HCT116 (cell line): ENCODE data around the gene NTRK3. TPM values are rescaled to one million over a fixed set of nuclear protein-coding genes. Genes with fewer than 3 reads are reported as not detected.

ENCODE experiments used
- ATAC-seq: fragments of 200-7000 bp; cut with Tn5 transposase; 2 replicates; pipeline ENCODE4 v1.9.1; 2020; ENCODE audit warnings: mild to moderate bottlenecking, moderate library complexity
- BruUV-seq: library from RNA; stranded (reverse); fragments of 400-500 nt; replicated peaks from 2 replicates; lab custom pipeline; 2021; lab: Mats Ljungman, UMichigan
- CTCF ChIA-PET: fragments of 300-600 bp; sonication (Branson Sonifier 250); formaldehyde crosslinking; loops from one replicate; lab custom pipeline; 2021; ENCODE audit warnings: antibody characterized with exemption; lab: Charles Lee
- POLR2A ChIA-PET: fragments of 300-600, 350-600 bp; sonication (Branson Sonifier 250); formaldehyde crosslinking; loops from one replicate; lab custom pipeline; 2021; ENCODE audit warnings: antibody characterized with exemption; lab: Charles Lee
- RAD21 ChIA-PET, 2 experiments: fragments of 300-600 bp; sonication (Branson Sonifier 250); formaldehyde crosslinking; loops; one replicate each; lab custom pipeline; 2023; ENCODE audit warnings: low total read pairs in 2 of 2; ENCODE audit not compliant: uncharacterized antibody in 2 of 2, unreplicated experiment in 2 of 2, low non-redundant PET in 1 of 2; lab: Charles Lee
- DNase-seq: peaks from one replicate; pipeline ENCODE4 v3.0.0-alpha.2; 2010; ENCODE audit warnings: low read depth, low spot score
- H2AFZ ChIP-seq: fragments of 200-600 bp; shearing (Covaris generic), sonication (generic); 2 replicates; pipeline ENCODE4 v1.6.1; 2017; ENCODE audit warnings: low read depth, mixed run types, mixed read lengths, antibody characterized with exemption, low read length; ENCODE audit not compliant: poor library complexity, severe bottlenecking
- H3K27ac ChIP-seq: 2 replicates; pipeline ENCODE4 v1.5.1; 2012; ENCODE audit warnings: low read depth, low read length
- H3K27me3 ChIP-seq: fragments of 200-600 bp; sonication (generic); 2 replicates; pipeline ENCODE4 v1.6.1; 2016; ENCODE audit warnings: mixed run types, low read length, mixed read lengths; ENCODE audit not compliant: insufficient read depth
- H3K36me3 ChIP-seq, 2 experiments: fragments of 200-500 bp in 1 of 2; fragments of 200-600 bp in 1 of 2; sonication (Bioruptor generic) in 1 of 2; sonication (generic) in 1 of 2; 2 replicates each; pipeline versions ENCODE4 v1.5.1 to v1.6.1; 2014 to 2016; ENCODE audit warnings: low read length in 2 of 2, inconsistent platforms in 1 of 2, mixed read lengths in 1 of 2, mixed run types in 1 of 2; ENCODE audit not compliant: insufficient read depth in 2 of 2, control insufficient read depth in 1 of 2
- H3K4me1 ChIP-seq, 2 experiments: fragments of 200-600 bp in 1 of 2; sonication (generic) in 1 of 2; 2 replicates each; pipeline versions ENCODE4 v1.5.1 to v1.6.1; 2012 to 2017; ENCODE audit warnings: low read length in 2 of 2, inconsistent platforms in 1 of 2, mild to moderate bottlenecking in 1 of 2, mixed read lengths in 1 of 2, mixed run types in 1 of 2, moderate library complexity in 1 of 2; ENCODE audit not compliant: insufficient read depth in 2 of 2, control insufficient read depth in 1 of 2
- H3K4me2 ChIP-seq: fragments of 200-600 bp; sonication (generic); 2 replicates; pipeline ENCODE4 v1.6.1; 2017; ENCODE audit warnings: mixed run types, low read length, mixed read lengths
- H3K4me3 ChIP-seq, 2 experiments: fragments of 200-600 bp in 1 of 2; sonication (generic) in 1 of 2; replicated peaks in 1 of 2; 2 replicates each; pipeline ENCODE4 v1.5.1; 2011 to 2016; ENCODE audit warnings: low read length in 2 of 2, control low read depth in 1 of 2, low read depth in 1 of 2, mild to moderate bottlenecking in 1 of 2, mixed read lengths in 1 of 2, mixed run types in 1 of 2
- H3K79me2 ChIP-seq: fragments of 200-600 bp; sonication (generic); 2 replicates; pipeline ENCODE4 v1.6.1; 2017; ENCODE audit warnings: mild to moderate bottlenecking, mixed run types, low read length, moderate library complexity, mixed read lengths; ENCODE audit not compliant: insufficient read depth
- H3K9ac ChIP-seq: fragments of 200-600 bp; sonication (generic); 2 replicates; pipeline ENCODE4 v1.6.1; 2016; ENCODE audit warnings: low read length, mixed read lengths
- H3K9me2 ChIP-seq: fragments of 200-600 bp; sonication (generic), shearing (Covaris generic); 2 replicates; pipeline ENCODE4 v1.6.1; 2017; ENCODE audit warnings: mixed run types, mild to moderate bottlenecking, moderate library complexity; ENCODE audit not compliant: insufficient read depth
- H3K9me3 ChIP-seq, 2 experiments: fragments of 200-500 bp in 1 of 2; fragments of 200-600 bp in 1 of 2; sonication (Bioruptor generic) in 1 of 2; sonication (generic) in 1 of 2; 2 replicates each; pipeline ENCODE4 v1.6.1; 2014 to 2017; ENCODE audit warnings: low read length in 2 of 2, mixed read lengths in 2 of 2, inconsistent platforms in 1 of 2, low read depth in 1 of 2, mild to moderate bottlenecking in 1 of 2, mixed run types in 1 of 2, moderate library complexity in 1 of 2; ENCODE audit not compliant: control insufficient read depth in 1 of 2, insufficient read depth in 1 of 2
- H4K20me1 ChIP-seq: fragments of 200-600 bp; sonication (generic), shearing (Covaris generic); 2 replicates; pipeline ENCODE4 v1.6.1; 2017; ENCODE audit warnings: mixed run types, mild to moderate bottlenecking, moderate library complexity; ENCODE audit not compliant: insufficient read depth
- ATF3 ChIP-seq: IDR thresholded peaks from 2 replicates; pipeline ENCODE4 v1.6.1; 2012
- EGR1 ChIP-seq: IDR thresholded peaks from 2 replicates; pipeline ENCODE4 v1.6.1; 2012; ENCODE audit warnings: low read depth
- ELF1 ChIP-seq: IDR thresholded peaks from 2 replicates; pipeline ENCODE4 v1.6.1; 2012; ENCODE audit warnings: low read depth, borderline replicate concordance
- EZH2 ChIP-seq: fragments of 200-600 bp; sonication (generic); IDR thresholded peaks from 2 replicates; pipeline ENCODE4 v1.6.1; 2017; ENCODE audit warnings: antibody characterized with exemption, mixed run types
- EZH2phosphoT487 ChIP-seq: fragments of 200-600 bp; IDR thresholded peaks from 2 replicates; pipeline ENCODE4 v1.6.1; 2018; ENCODE audit warnings: antibody characterized with exemption, borderline replicate concordance
- POLR2AphosphoS5 ChIP-seq: IDR thresholded peaks from 2 replicates; pipeline ENCODE4 v1.6.1; 2011; ENCODE audit warnings: mild to moderate bottlenecking, low read depth, low read length, moderate library complexity
- SIN3A ChIP-seq: IDR thresholded peaks from 2 replicates; pipeline ENCODE4 v1.6.1; 2012; ENCODE audit warnings: low read depth
- YY1 ChIP-seq: IDR thresholded peaks from 2 replicates; pipeline ENCODE4 v1.6.1; 2011; ENCODE audit warnings: low read length, low read depth, moderate library complexity, mild to moderate bottlenecking; ENCODE audit not compliant: insufficient replicate concordance; ENCODE audit errors: extremely low read depth
- ZBTB33 ChIP-seq: IDR thresholded peaks from 2 replicates; pipeline ENCODE4 v1.6.1; 2011; ENCODE audit warnings: mild to moderate bottlenecking, low read length, moderate library complexity; ENCODE audit not compliant: insufficient replicate concordance; ENCODE audit errors: extremely low read depth
- ZNF274 ChIP-seq: fragments of 200-500 bp; sonication (Bioruptor generic); IDR thresholded peaks from 2 replicates; pipeline ENCODE4 v1.6.1; 2014; ENCODE audit warnings: mild to moderate bottlenecking, low read depth, low read length, inconsistent platforms
- intact Hi-C: fragments of 100-400 bp; cut with micrococcal nuclease; formaldehyde crosslinking; loops from 2 replicates; pipeline ENCODE4 v1.10.0; 2022
- total RNA-seq: library from RNA; stranded (reverse); gene quantifications from one replicate; pipeline ENCODE4 v1.2.1, GENCODE V29; 2021; ENCODE audit not compliant: unreplicated experiment

The NTRK3 gene
- total RNA-seq, 1 experiment from 2014 or later, result not detected

- Histone ChIP-seq H3K36me3 (no peaks in the 10 kb centered on the region), H3K4me1 (no peaks in the 10 kb centered on the region), H3K27me3 (no peaks in the 10 kb centered on the region), H3K4me3 (no peak overlapping the region), H3K4me2 (no peak overlapping the region), H4K20me1 (no peaks in the 10 kb centered on the region), H3K79me2 (no peaks in the 10 kb centered on the region), H3K27ac (no peak overlapping the region), H3K9me3 (peaks cover 0 to 5% of the 10 kb centered on the region in 2 experiments; a peak in 1 of 4 replicates), H2AFZ (no peak overlapping the region), H3K9ac (no peak overlapping the region), H3K9me2 (no peaks in the 10 kb centered on the region)
- BruUV-seq, result no TSS peak
- intact Hi-C loops, result no loop called here
- POLR2A ChIA-PET, result no interaction called here
- DNase-seq (no peak), ATAC-seq (no peak)
- CTCF ChIA-PET, result no interaction called here
- RAD21 ChIA-PET, result no interaction called here
- no peak for TF ChIP-seq POLR2AphosphoS5
- no peak for TF ChIP-seq EGR1
- no peak for TF ChIP-seq ELF1
- no peak for TF ChIP-seq EZH2phosphoT487
- no peak for TF ChIP-seq EZH2
- no peak for TF ChIP-seq SIN3A
- no peak for TF ChIP-seq ZNF274
- no peak for TF ChIP-seq ATF3
- TF ChIP-seq, all 23 proteins: peak for 0
These were observed 306.8 kb downstream of the NTRK3 start for GRCh38 chr15:87949575-87950223.

- H3K79me2 ChIP-seq, result no peaks in the 10 kb centered on the region
- H3K4me3 ChIP-seq, result no peak overlapping the region
- ChIA-PET POLR2A (no interaction called here), CTCF (no interaction called here), RAD21 (no interaction called here)
- H3K9ac ChIP-seq, result no peak overlapping the region
- no peak for DNase-seq
- no peaks in the 10 kb centered on the region for H4K20me1 ChIP-seq
- H3K4me2 ChIP-seq, result no peak overlapping the region
- H3K4me1 ChIP-seq, result no peaks in the 10 kb centered on the region
- H3K9me2 ChIP-seq, result no peaks in the 10 kb centered on the region
- H3K27ac ChIP-seq, result no peak overlapping the region
- no peak for ATAC-seq
- TF ChIP-seq YY1, result no peak
- TF ChIP-seq ZBTB33, result no peak
- H2AFZ ChIP-seq, result no peak overlapping the region
- intact Hi-C loops, result no loop called here
- BruUV-seq, result no TSS peak
- H3K27me3 ChIP-seq, result no peaks in the 10 kb centered on the region
- H3K36me3 ChIP-seq, result no peaks in the 10 kb centered on the region
- peaks cover 0 to 5% of the 10 kb centered on the region in 2 experiments; a peak in 1 of 4 replicates for H3K9me3 ChIP-seq
These were observed 307.4 kb downstream of the NTRK3 start for GRCh38 chr15:87949151-87949574.
